D341Med (cell line): ENCODE results near the gene RGS4.
A peak's percentile ranks its signal among the peaks of the same experiment; 100 is the strongest.
"Not testable (repeated sequence)": the region's sequence is repeated elsewhere in the genome, so short reads cannot be mapped to it uniquely, and the experiment has no call there.

ENCODE experiments used
- DNase-seq: peaks from one replicate; pipeline ENCODE4 v3.0.0; 2012; ENCODE audit warnings: low spot score

RGS4 gene

GRCh38 chr1:163068716-163069115 is 445 bp upstream of the RGS4 start:
- no peak for DNase-seq

DNA sequence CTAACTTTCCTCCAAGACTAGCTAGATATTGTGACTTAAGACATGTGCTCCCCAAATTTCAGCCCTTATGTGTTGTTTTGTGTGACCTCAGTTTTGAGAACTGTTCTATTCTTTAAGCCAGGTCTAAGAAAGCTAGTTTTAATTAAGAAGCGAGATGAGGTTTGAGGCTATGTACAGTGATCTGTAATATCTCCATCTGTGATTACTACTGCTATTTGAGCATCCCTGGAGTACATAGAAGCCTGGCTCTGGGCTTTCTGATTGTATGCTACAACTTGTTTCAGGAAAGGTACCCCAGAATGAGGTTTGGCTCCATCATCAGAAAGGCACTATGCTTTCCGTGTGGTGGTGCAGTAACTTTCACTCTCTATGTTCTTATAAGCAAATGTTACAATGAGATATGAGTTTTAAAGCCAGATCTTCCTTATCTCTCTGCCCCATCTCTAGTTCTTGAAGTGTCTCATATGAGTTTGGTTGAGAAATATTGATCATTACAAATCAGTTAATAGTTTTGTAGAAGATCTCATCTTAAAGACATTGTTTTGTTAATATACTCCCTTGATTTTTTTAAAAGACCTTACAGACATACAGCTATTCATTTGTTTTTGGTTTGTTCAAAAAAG is 605 bp downstream of the RGS4 start:
- no peak for DNase-seq

- peak; percentile 79 for DNase-seq
These were observed 2.5 kb downstream of the RGS4 start for GRCh38 chr1:163071405-163072255.

DNA sequence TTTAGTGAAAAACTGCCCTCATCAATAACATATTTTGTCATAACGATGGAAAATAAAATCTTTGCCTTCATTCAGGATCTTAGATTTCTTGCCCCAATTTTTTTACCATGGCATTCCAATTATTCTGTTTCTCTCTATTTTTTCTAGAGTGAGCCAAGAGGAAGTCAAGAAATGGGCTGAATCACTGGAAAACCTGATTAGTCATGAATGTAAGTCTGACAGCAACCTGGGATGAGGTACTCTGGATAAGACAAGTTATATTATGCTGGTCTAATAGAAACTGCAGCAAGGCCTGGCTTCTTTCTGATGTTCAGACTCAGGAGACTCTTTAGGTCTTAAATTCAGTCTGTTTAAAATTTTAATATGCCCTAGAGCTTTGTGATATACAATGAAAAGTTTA is 3.5 kb downstream of the RGS4 start:
- no peak for DNase-seq

DNA sequence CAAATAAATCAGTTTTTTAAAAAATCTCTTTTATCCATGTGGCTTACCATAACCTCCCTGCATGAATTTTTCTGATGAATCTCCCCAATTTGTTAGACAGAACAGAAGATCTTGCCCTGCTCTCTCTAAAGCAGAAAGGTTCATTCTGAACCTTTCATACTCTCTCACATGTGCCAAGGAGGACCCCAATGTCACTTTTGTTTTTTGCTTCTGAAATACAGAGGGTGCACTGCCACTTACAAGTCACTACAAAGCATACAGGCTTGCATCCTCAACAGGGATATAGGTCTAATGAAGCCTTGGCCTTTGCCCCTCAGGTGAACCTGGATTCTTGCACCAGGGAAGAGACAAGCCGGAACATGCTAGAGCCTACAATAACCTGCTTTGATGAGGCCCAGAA is 4.8 kb downstream of the RGS4 start:
- no peak for DNase-seq

DNA sequence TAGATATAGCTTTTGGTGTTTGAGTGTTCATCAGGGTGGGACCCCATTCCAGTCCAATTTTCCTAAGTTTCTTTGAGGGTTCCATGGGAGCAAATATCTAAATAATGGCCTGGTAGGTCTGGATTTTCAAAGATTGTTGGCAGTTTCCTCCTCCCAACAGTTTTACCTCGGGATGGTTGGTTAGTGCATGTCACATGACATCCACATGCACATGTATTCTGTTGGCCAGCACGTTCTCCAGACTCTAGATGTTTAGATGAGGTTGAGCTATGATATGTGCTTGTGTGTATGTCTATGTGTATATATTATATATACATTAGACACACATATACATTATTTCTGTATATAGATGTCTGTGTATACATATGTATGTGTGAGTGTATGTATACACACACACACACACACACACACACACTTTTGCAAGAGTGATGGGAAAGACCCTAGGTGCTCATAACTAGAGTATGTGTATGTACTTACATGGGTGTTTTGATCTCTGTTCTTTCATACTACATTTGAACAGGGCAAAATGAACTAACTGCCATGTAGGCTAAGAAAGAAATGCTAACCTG is 5.6 kb downstream of the RGS4 start:
- DNase-seq, result no peak

- no peak for DNase-seq
These were observed 6.9 kb downstream of the RGS4 start for GRCh38 chr1:163076044-163076443.

- DNase-seq, result no peak
These were observed 7.3 kb downstream of the RGS4 start for GRCh38 chr1:163076446-163076845.

DNA sequence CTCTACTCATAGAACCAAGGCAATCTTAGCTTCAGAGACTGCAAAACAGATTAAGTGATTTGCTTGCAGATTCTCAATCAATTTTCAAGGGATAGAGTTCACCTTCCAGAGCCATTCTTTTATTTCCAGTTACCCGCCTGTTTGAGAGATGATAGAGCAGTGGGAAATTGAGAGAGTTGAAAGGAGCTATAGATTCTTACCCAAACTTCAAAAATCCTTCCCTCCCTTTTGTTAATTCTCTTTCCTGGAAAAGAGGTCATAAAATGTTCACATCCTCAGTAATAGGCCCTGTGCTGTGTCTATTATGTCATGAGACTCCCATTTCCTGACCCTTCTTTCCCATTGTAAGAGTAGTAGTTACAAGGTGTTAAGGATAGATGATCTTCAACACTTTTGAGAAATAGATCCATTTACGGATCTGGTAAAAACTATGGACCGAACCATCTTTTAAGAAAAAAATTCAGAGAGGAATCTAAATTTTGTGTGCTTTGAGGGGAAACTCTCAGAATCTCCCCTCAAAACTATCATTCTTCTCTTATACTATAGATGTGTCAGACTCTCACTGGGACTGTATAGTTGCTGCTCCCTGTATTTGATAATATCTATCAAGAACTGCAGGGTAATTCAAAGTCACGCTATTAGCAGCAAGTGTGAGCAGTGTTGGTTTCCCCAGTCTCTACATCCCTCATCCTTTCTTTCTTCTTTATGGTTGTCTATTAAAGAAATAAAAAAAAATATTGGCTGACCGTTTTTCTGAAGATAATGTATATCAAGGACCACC is 8.0 kb downstream of the RGS4 start:
- DNase-seq, result no peak

- no peak for DNase-seq
These were observed 13.8 kb downstream of the RGS4 start for GRCh38 chr1:163082971-163083370.

DNA sequence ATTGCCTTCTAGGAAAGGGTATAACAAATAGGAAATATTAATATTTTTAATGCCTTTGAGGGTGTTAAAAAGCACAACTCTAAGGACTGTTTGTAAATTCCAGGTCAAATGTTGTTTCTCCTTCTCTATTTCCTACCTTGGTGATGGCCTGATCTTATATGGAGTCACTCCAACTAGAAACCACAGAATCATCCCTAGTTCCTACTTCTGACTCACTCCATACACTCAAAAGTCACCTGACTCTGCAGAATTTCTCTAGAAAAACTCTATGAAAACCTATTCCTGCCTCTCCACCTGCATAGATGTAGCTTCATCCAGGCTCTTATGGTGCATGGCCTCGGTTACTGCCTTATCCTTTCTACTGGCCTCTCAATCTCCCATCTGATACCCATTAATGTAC is 14.5 kb downstream of the RGS4 start:
- DNase-seq, result no peak

- DNase-seq, result no peak
These were observed 15.2 kb downstream of the RGS4 start for GRCh38 chr1:163084330-163084729.

GRCh38 chr1:163085041-163085903 is 16.1 kb downstream of the RGS4 start:
- no peak for DNase-seq

GRCh38 chr1:163085904-163086268 is 16.7 kb downstream of the RGS4 start:
- DNase-seq, result no peak

GRCh38 chr1:163089117-163089516 is 20.0 kb downstream of the RGS4 start:
- DNase-seq, result not testable (repeated sequence)

GRCh38 chr1:163090321-163090945 is 21.3 kb downstream of the RGS4 start:
- DNase-seq, result no peak

GRCh38 chr1:163093169-163093568 is 24.0 kb downstream of the RGS4 start:
- no peak for DNase-seq

DNA sequence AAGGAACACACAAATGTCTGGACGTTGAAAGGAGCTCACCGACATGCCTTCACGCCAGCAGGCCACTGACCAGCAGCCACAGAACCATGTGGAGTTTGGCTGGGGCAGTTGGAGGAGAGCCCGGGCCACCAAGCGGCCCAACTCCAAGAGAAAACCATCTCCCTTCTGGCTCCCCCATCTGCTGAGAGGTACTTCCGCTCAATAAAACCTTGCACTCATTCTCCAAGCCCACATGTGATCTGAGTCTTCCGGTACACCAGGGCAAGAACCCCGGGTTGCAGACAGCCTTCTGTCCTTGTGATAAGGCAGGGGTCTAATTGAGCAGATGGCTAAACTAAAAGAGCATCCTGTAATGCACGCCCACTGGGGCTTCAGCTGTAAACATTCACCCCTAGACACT is 24.4 kb downstream of the RGS4 start:
- no peak for DNase-seq

GRCh38 chr1:163094182-163094581 is 25.0 kb downstream of the RGS4 start:
- DNase-seq, result no peak

GRCh38 chr1:163094589-163094988 is 25.4 kb downstream of the RGS4 start:
- DNase-seq, result no peak

- DNase-seq, result no peak
These were observed 26.1 kb downstream of the RGS4 start for GRCh38 chr1:163095213-163095612.
